GM12878 (cell line): ENCODE measurements around the gene HIRA. TPM values are rescaled to one million over a fixed set of nuclear protein-coding genes. Genes with fewer than 3 reads are reported as not detected.

Experiments used
- ATAC-seq: fragments of 200-7000 bp; cut with Tn5 transposase; 3 replicates; pipeline ENCODE4 v1.9.1; 2020; ENCODE audit warnings: mild to moderate bottlenecking, moderate library complexity
- BruUV-seq: library from RNA; stranded (reverse); fragments of 400-500 nt; replicated peaks from 2 replicates; lab custom pipeline; 2021; lab: Mats Ljungman, UMichigan
- CTCF ChIA-PET: fragments of 300-600 bp; sonication (Branson Sonifier 250); formaldehyde crosslinking; extraction: SDS; loops from one replicate; lab custom pipeline; 2021; ENCODE audit warnings: inconsistent platforms; lab: Yijun Ruan, JAX
- POLR2A ChIA-PET: fragments of 350-600 bp; formaldehyde crosslinking; extraction: SDS; loops from one replicate; lab custom pipeline; 2021; ENCODE audit warnings: inconsistent platforms; lab: Charles Lee
- RAD21 ChIA-PET: fragments of 300-600 bp; sonication (Branson Sonifier 250); formaldehyde crosslinking; loops from one replicate; lab custom pipeline; 2023; ENCODE audit warnings: antibody characterized with exemption; ENCODE audit not compliant: unreplicated experiment; lab: Charles Lee
- SMC1A ChIA-PET: fragments of 300-600 bp; sonication (Branson Sonifier 250); formaldehyde crosslinking; loops from one replicate; lab custom pipeline; 2023; ENCODE audit not compliant: unreplicated experiment, uncharacterized antibody; lab: Charles Lee
- DNase-seq: peaks from one replicate; pipeline ENCODE4 v3.0.0-alpha.2; 2011; ENCODE audit warnings: low read depth, low spot score
- FAIRE-seq: peaks from 3 replicates; lab custom pipeline; 2011; peaks lifted over from hg19 to GRCh38; lab: Jason Lieb, UNC
- H2AFZ ChIP-seq: 2 replicates; pipeline ENCODE4 v1.6.0; 2011; ENCODE audit warnings: low read depth, low read length, control low read depth; ENCODE audit not compliant: control insufficient read depth
- H3K27ac ChIP-seq: 2 replicates; pipeline ENCODE4 v1.5.1; 2011; ENCODE audit warnings: control low read depth; ENCODE audit not compliant: control insufficient read depth, insufficient read depth
- H3K27me3 ChIP-seq, 2 experiments: replicated peaks in 1 of 2; 2 replicates each; pipeline versions ENCODE4 v1.6.0 to v1.6.1; 2011; ENCODE audit warnings: low read length in 1 of 2; ENCODE audit not compliant: control insufficient read depth in 2 of 2, insufficient read depth in 2 of 2
- H3K36me3 ChIP-seq, 2 experiments: 2 replicates each; pipeline ENCODE4 v1.5.1; 2011; ENCODE audit warnings: low read length in 1 of 2; ENCODE audit not compliant: control insufficient read depth in 2 of 2, insufficient read depth in 2 of 2
- H3K4me1 ChIP-seq: 2 replicates; pipeline ENCODE4 v1.6.1; 2011; ENCODE audit warnings: mild to moderate bottlenecking, low read length, moderate library complexity, mixed read lengths; ENCODE audit not compliant: control insufficient read depth, insufficient read depth
- H3K4me2 ChIP-seq: 2 replicates; pipeline ENCODE4 v1.6.0; 2011; ENCODE audit warnings: control low read depth; ENCODE audit not compliant: control insufficient read depth, insufficient read depth
- H3K4me3 ChIP-seq: fragments of 200-600 bp; sonication (generic); 2 replicates; pipeline ENCODE4 v1.5.1; 2016
- H3K79me2 ChIP-seq: 2 replicates; pipeline ENCODE4 v1.6.0; 2011; ENCODE audit warnings: low read length; ENCODE audit not compliant: control insufficient read depth, insufficient read depth
- H3K9ac ChIP-seq: 2 replicates; pipeline ENCODE4 v1.8.0; 2011; ENCODE audit warnings: low read length, control low read depth, mixed read lengths; ENCODE audit not compliant: control insufficient read depth, insufficient read depth
- H3K9me3 ChIP-seq: replicated peaks from 3 replicates; pipeline ENCODE4 v1.5.1; 2011; ENCODE audit warnings: mild to moderate bottlenecking, low read length; ENCODE audit not compliant: control insufficient read depth, insufficient read depth
- H4K20me1 ChIP-seq: 2 replicates; pipeline ENCODE4 v1.6.0; 2011; ENCODE audit not compliant: control insufficient read depth, insufficient read depth
- BACH1 ChIP-seq: fragments of 450-650 bp; IDR thresholded peaks from 2 replicates; pipeline ENCODE4 v1.6.1; 2017; ENCODE audit warnings: mild to moderate bottlenecking, borderline replicate concordance
- BCL3 ChIP-seq: IDR thresholded peaks from 2 replicates; pipeline ENCODE4 v1.6.1; 2011; ENCODE audit warnings: borderline replicate concordance, low read depth, mild to moderate bottlenecking, moderate library complexity, low read length; ENCODE audit not compliant: insufficient read depth, poor library complexity, severe bottlenecking
- CEBPB ChIP-seq, 2 experiments: fragments of 150-350 bp in 1 of 2; IDR thresholded peaks; 2 replicates each; pipeline ENCODE4 v1.6.1; 2012 to 2014; ENCODE audit warnings: low read depth in 2 of 2, low read length in 2 of 2, borderline replicate concordance in 1 of 2, inconsistent platforms in 1 of 2
- EED ChIP-seq: sonication (generic); IDR thresholded peaks from 2 replicates; pipeline ENCODE4 v1.6.1; 2016; ENCODE audit warnings: antibody characterized with exemption, low read depth
- ELK1 ChIP-seq: IDR thresholded peaks from 2 replicates; pipeline ENCODE4 v1.6.1; 2012; ENCODE audit warnings: low read depth, low read length, improper control_type of control experiment
- ESRRA ChIP-seq: IDR thresholded peaks from 2 replicates; pipeline ENCODE4 v1.6.1; 2012; ENCODE audit warnings: mild to moderate bottlenecking, low read length, improper control_type of control experiment
- GATAD2B ChIP-seq: fragments of 450-650 bp; conservative IDR thresholded peaks from 2 replicates; pipeline ENCODE4 v1.6.1; 2017; ENCODE audit warnings: low read depth, mild to moderate bottlenecking, moderate library complexity
- JUND ChIP-seq: IDR thresholded peaks from 2 replicates; pipeline ENCODE4 v1.6.1; 2012; ENCODE audit warnings: low read depth, mild to moderate bottlenecking, low read length, improper control_type of control experiment, moderate library complexity
- KAT2A ChIP-seq: conservative IDR thresholded peaks from 2 replicates; pipeline ENCODE4 v1.6.1; 2011; ENCODE audit warnings: low read depth, low read length; ENCODE audit not compliant: control insufficient read depth
- PML ChIP-seq: IDR thresholded peaks from 2 replicates; pipeline ENCODE4 v1.6.1; 2012; ENCODE audit warnings: low read length, inconsistent platforms
- RAD51 ChIP-seq: fragments of 450-650 bp; IDR thresholded peaks from 2 replicates; pipeline ENCODE4 v1.6.1; 2016; ENCODE audit warnings: moderate library complexity, mild to moderate bottlenecking, inconsistent platforms
- SRF ChIP-seq, 2 experiments: IDR thresholded peaks; 2 replicates each; pipeline ENCODE4 v1.6.1; 2011; ENCODE audit warnings: low read depth in 2 of 2, low read length in 2 of 2, mild to moderate bottlenecking in 1 of 2, moderate library complexity in 1 of 2
- USF1 ChIP-seq: IDR thresholded peaks from 2 replicates; pipeline ENCODE4 v1.6.1; 2011; ENCODE audit warnings: borderline replicate concordance, low read depth, mild to moderate bottlenecking, moderate library complexity, mixed read lengths, low read length; ENCODE audit not compliant: insufficient read depth; ENCODE audit errors: extremely low read length
- ZBTB4 ChIP-seq: fragments of 450-650 bp; formaldehyde crosslinking; IDR thresholded peaks from 2 replicates; pipeline ENCODE4 v1.4.0; 2022; ENCODE audit warnings: mild to moderate bottlenecking, moderate library complexity
- WGBS: methylation state at CpG from one replicate; pipeline ENCODE4 v1.1.6; 2016; ENCODE audit warnings: low lambda C conversion rate; ENCODE audit not compliant: insufficient replicate concordance, insufficient coverage; ENCODE audit errors: missing lambda C conversion rate; 5-methylcytosine and 5-hydroxymethylcytosine counted together
- in situ Hi-C: fragments of 300-500 bp; cut with MboI; formaldehyde crosslinking; loops from 9 replicates; pipeline ENCODE4 v1.14.3; 2018; ENCODE audit warnings: mixed read lengths
- intact Hi-C: fragments of 100-400 bp; cut with micrococcal nuclease; formaldehyde crosslinking; loops from one replicate; pipeline ENCODE4 v1.14.2; 2022; ENCODE audit not compliant: unreplicated experiment
- polyA plus RNA-seq, 11 experiments: library from polyadenylated mRNA; depleted of rRNA in 4 of 11; unstranded in 6 of 11; stranded (reverse) in 5 of 11; fragments of >200 nt; fragmentation: Nextera tagmentation in 4 of 11; fragmentation: Illumina TruSeq in 1 of 11; extraction: Ambion mirVana in 4 of 11; extraction: Trizol in 1 of 11; gene quantifications; 1 replicate in 1 of 11; 2 replicates in 10 of 11; pipeline versions ENCODE4 v1.2.1 to v1.2.3, GENCODE V29; 2011 to 2016; ENCODE audit warnings: inconsistent platforms in 2 of 11, missing spikeins in 2 of 11, low read depth in 1 of 11
- total RNA-seq, 4 experiments: library from RNA; depleted of rRNA in 3 of 4; stranded (reverse); fragments of >200 nt in 3 of 4; fragmentation: Illumina TruSeq in 1 of 4; extraction: Trizol in 1 of 4; gene quantifications; 2 replicates each; pipeline versions ENCODE4 v1.2.1 to v1.2.3, GENCODE V29; 2013 to 2021

HIRA gene
- total and polyA plus RNA-seq, 10 of the 15 experiments (the other 5 are each of a cell fraction or from before 2014, with no cell fraction given), result 0.34 to 32.7 (median 14.5) TPM

- DNase-seq (no peak), ATAC-seq (no peak), FAIRE-seq (no peak)
- no peak overlapping the region for H3K4me3 ChIP-seq
- no peaks in the 10 kb centered on the region for H4K20me1 ChIP-seq
- H3K4me1 ChIP-seq, result peaks cover 9% of the 10 kb centered on the region
- no peak overlapping the region for H3K27ac ChIP-seq
- 5% methylated on average over 4 of the region's 4 CpGs for WGBS
- H3K4me2 ChIP-seq, result no peak overlapping the region
- H3K27me3 ChIP-seq, result peaks cover 7 to 15% of the 10 kb centered on the region in 2 experiments
- no peaks in the 10 kb centered on the region for H3K79me2 ChIP-seq
- BruUV-seq, result no TSS peak
- in situ Hi-C loops, result no loop called here
- H2AFZ ChIP-seq, result no peak overlapping the region
- no peaks in the 10 kb centered on the region for H3K9me3 ChIP-seq
- intact Hi-C loops, result no loop called here
- no peaks in the 10 kb centered on the region for H3K36me3 ChIP-seq
- ChIA-PET POLR2A (no interaction called here), CTCF (interaction anchor here (0.6 to 1.2 kb wide), 3 partner anchors 17 to 186 kb away, joined by 3 to 4 read pairs (median 3); no protein-coding TSS in a partner anchor), SMC1A (no interaction called here), RAD21 (no interaction called here)
- no peak for TF ChIP-seq ESRRA
- no peak for TF ChIP-seq GATAD2B
- no peak for TF ChIP-seq BACH1
- TF ChIP-seq CEBPB (IDR thresholded peaks at IDR 0.05; ENCODE audit: borderline replicate concordance in 1 of 2, low read depth in 2 of 2, low read length in 2 of 2), result no peak
- TF ChIP-seq ELK1, result no peak
- TF ChIP-seq USF1, result no peak
- TF ChIP-seq BCL3, result no peak
- no peak for TF ChIP-seq RAD51
- no peak for TF ChIP-seq EED
- no peak for TF ChIP-seq KAT2A
- TF ChIP-seq PML, result no peak
- TF ChIP-seq ZBTB4 (CRISPR knock-in tag), result no peak
- TF ChIP-seq JUND, result no peak
- no peak for TF ChIP-seq SRF (IDR thresholded peaks at IDR 0.05; ENCODE audit: low read depth in 2 of 2, low read length in 2 of 2)
- no peak overlapping the region for H3K9ac ChIP-seq
These were observed 143.6 kb downstream of the HIRA start for GRCh38 chr22:19287889-19288288.
